ENCODE measurements around the gene IGFL1. TPM values are rescaled to one million over a fixed set of nuclear protein-coding genes. Genes with fewer than 3 reads are reported as not detected.

IGFL1 gene
- total and polyA plus RNA-seq, 2 experiments from 2014 or later, result not detected

DNA sequence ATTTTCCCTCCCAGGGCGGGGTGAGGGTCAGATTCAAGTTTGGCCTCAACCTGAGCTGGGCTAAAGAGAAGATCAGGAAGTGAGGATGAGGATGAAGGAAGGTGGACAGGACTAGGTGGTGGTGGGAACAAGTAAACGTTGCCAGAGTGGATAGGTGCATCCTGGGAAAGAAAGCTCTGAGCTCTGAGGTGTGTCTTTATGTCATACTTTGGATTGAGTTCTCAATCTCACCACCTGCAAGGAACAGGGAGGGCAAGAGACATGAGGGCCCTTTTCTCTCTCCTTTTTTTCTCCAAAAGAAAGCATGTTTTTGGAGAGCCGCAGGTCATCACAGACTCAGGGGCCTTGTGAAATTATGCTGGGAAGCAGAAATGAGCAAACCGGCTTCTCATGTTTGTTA lies 38.2 kb upstream of the IGFL1 start:
- H3K9me3 Mint-ChIP-seq, result no peaks in the 10 kb centered on the region; the same call in 2 of the 3 replicates
- DNase-seq (ENCODE audit: low spot score), result no peak
- H3K4me3 Mint-ChIP-seq, result no peak overlapping the region
- H2AFZ ChIP-seq, result 0 out of 2 replicates have a peak overlapping the region, but pooled peaks have one; percentile 52
- ATAC-seq, result no peak
- TF ChIP-seq ZNF331 (CRISPR knock-in tag; IDR thresholded peaks at IDR 0.05; ENCODE audit: low read depth), result no peak
- TF ChIP-seq, protein P1, sequence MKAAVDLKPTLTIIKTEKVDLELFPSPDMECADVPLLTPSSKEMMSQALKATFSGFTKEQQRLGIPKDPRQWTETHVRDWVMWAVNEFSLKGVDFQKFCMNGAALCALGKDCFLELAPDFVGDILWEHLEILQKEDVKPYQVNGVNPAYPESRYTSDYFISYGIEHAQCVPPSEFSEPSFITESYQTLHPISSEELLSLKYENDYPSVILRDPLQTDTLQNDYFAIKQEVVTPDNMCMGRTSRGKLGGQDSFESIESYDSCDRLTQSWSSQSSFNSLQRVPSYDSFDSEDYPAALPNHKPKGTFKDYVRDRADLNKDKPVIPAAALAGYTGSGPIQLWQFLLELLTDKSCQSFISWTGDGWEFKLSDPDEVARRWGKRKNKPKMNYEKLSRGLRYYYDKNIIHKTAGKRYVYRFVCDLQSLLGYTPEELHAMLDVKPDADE (IDR thresholded peaks at IDR 0.05), result no peak
- no peak for TF ChIP-seq JUNB (IDR thresholded peaks at IDR 0.05; ENCODE audit: unreplicated experiment)
- TF ChIP-seq POLR2AphosphoS5 (IDR thresholded peaks at IDR 0.05; ENCODE audit: low read depth), result no peak
- no peak for TF ChIP-seq ZNF462 (CRISPR knock-in tag; IDR thresholded peaks at IDR 0.05)
- TF ChIP-seq, protein P2, sequence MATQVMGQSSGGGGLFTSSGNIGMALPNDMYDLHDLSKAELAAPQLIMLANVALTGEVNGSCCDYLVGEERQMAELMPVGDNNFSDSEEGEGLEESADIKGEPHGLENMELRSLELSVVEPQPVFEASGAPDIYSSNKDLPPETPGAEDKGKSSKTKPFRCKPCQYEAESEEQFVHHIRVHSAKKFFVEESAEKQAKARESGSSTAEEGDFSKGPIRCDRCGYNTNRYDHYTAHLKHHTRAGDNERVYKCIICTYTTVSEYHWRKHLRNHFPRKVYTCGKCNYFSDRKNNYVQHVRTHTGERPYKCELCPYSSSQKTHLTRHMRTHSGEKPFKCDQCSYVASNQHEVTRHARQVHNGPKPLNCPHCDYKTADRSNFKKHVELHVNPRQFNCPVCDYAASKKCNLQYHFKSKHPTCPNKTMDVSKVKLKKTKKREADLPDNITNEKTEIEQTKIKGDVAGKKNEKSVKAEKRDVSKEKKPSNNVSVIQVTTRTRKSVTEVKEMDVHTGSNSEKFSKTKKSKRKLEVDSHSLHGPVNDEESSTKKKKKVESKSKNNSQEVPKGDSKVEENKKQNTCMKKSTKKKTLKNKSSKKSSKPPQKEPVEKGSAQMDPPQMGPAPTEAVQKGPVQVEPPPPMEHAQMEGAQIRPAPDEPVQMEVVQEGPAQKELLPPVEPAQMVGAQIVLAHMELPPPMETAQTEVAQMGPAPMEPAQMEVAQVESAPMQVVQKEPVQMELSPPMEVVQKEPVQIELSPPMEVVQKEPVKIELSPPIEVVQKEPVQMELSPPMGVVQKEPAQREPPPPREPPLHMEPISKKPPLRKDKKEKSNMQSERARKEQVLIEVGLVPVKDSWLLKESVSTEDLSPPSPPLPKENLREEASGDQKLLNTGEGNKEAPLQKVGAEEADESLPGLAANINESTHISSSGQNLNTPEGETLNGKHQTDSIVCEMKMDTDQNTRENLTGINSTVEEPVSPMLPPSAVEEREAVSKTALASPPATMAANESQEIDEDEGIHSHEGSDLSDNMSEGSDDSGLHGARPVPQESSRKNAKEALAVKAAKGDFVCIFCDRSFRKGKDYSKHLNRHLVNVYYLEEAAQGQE (IDR thresholded peaks at IDR 0.05; ENCODE audit: unreplicated experiment), result no peak
- TF ChIP-seq EZH2 (IDR thresholded peaks at IDR 0.05; ENCODE audit: low read depth, unreplicated experiment), result no peak
- no peak for TF ChIP-seq NANOG (IDR thresholded peaks at IDR 0.05; ENCODE audit: borderline replicate concordance)
- TF ChIP-seq STAT1 (IDR thresholded peaks at IDR 0.05; ENCODE audit: unreplicated experiment), result no peak
- TF ChIP-seq, protein P3, sequence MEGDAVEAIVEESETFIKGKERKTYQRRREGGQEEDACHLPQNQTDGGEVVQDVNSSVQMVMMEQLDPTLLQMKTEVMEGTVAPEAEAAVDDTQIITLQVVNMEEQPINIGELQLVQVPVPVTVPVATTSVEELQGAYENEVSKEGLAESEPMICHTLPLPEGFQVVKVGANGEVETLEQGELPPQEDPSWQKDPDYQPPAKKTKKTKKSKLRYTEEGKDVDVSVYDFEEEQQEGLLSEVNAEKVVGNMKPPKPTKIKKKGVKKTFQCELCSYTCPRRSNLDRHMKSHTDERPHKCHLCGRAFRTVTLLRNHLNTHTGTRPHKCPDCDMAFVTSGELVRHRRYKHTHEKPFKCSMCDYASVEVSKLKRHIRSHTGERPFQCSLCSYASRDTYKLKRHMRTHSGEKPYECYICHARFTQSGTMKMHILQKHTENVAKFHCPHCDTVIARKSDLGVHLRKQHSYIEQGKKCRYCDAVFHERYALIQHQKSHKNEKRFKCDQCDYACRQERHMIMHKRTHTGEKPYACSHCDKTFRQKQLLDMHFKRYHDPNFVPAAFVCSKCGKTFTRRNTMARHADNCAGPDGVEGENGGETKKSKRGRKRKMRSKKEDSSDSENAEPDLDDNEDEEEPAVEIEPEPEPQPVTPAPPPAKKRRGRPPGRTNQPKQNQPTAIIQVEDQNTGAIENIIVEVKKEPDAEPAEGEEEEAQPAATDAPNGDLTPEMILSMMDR (conservative IDR thresholded peaks at IDR 0.05; ENCODE audit: low read depth in 2 of 2), result no peak
- no peak for TF ChIP-seq ZNF114 (CRISPR knock-in tag; IDR thresholded peaks at IDR 0.05)
- TF ChIP-seq CREB1 (CRISPR knock-in tag; IDR thresholded peaks at IDR 0.05; ENCODE audit: low read depth), result no peak
- TF ChIP-seq EZH2phosphoT487 (IDR thresholded peaks at IDR 0.05; ENCODE audit: unreplicated experiment), result no peak
- 0 out of 2 replicates have a peak overlapping the region, but pooled peaks have one; percentile 56 for H3K27ac Mint-ChIP-seq
- H4K20me1 ChIP-seq (replicated peaks; ENCODE audit: insufficient read depth), result no peaks in the 10 kb centered on the region; the same call in 1 of the 2 replicates
- H3K4me1 Mint-ChIP-seq, result no peaks in the 10 kb centered on the region
- no peaks in the 10 kb centered on the region for H3K4me1 ChIP-seq (ENCODE audit: insufficient read depth)
- no peaks in the 10 kb centered on the region for H3K9me2 ChIP-seq (ENCODE audit: insufficient read depth)
- no peak overlapping the region for H3K4me2 ChIP-seq
- H3K36me3 Mint-ChIP-seq (ENCODE audit: low read depth), result no peaks in the 10 kb centered on the region
- no peaks in the 10 kb centered on the region for H3K27me3 ChIP-seq (ENCODE audit: insufficient read depth)
- no peaks in the 10 kb centered on the region for H3K79me2 ChIP-seq (replicated peaks; ENCODE audit: insufficient read depth)
- H3F3A ChIP-seq (replicated peaks; ENCODE audit: low read depth), result no peaks in the 10 kb centered on the region
- H3K36me3 ChIP-seq (ENCODE audit: insufficient read depth), result no peaks in the 10 kb centered on the region
- no peak overlapping the region for H3K27ac ChIP-seq (ENCODE audit: low read depth)
- peaks cover 9% of the 10 kb centered on the region for H3K27me3 Mint-ChIP-seq (ENCODE audit: insufficient read depth, low read depth, poor library complexity)
- no peak overlapping the region for H3K4me3 ChIP-seq
